Upper lobe of left lung (tissue), 6 donors: ENCODE data around the gene HSP90B1. TPM values are rescaled to one million over a fixed set of nuclear protein-coding genes. Genes with fewer than 3 reads are reported as not detected.

Experiments
- ATAC-seq, 2 donors: fragments of 200-7000 bp; cut with Tn5 transposase; one replicate each; pipeline ENCODE4 v1.9.1; 2022; ENCODE audit warnings: mild to moderate bottlenecking in 2 of 2, moderate library complexity in 2 of 2; ENCODE audit not compliant: low FRiP score in 2 of 2
- DNase-seq, 2 donors: peaks; one replicate each; pipeline ENCODE4 v3.0.0-alpha.2; 2019 to 2020
- H3K27ac ChIP-seq, 4 donors: fragments of 200-600 bp; sonication (generic); one replicate each; pipeline ENCODE4 v1.5.1; 2016 to 2019
- H3K27me3 ChIP-seq, 4 donors: fragments of 200-600 bp; sonication (generic); one replicate each; pipeline ENCODE4 v1.5.1; 2017 to 2019
- H3K36me3 ChIP-seq, 4 donors: fragments of 200-600 bp; sonication (generic); one replicate each; pipeline ENCODE4 v1.5.1; 2016 to 2019
- H3K4me1 ChIP-seq, 4 donors: fragments of 200-600 bp; sonication (generic); one replicate each; pipeline ENCODE4 v1.5.1; 2018 to 2019
- H3K4me3 ChIP-seq, 4 donors: fragments of 200-600 bp; sonication (generic); one replicate each; pipeline ENCODE4 v1.5.1; 2017 to 2019; ENCODE audit warnings: mild to moderate bottlenecking in 2 of 4, moderate library complexity in 1 of 4
- H3K9me3 ChIP-seq, 4 donors: fragments of 200-600 bp; sonication (generic); one replicate each; pipeline ENCODE4 v1.5.1; 2018 to 2019
- EP300 ChIP-seq, 4 donors: sonication (generic); formaldehyde crosslinking; IDR thresholded peaks; one replicate each; pipeline ENCODE4 v1.5.1; 2017; ENCODE audit warnings: antibody characterized with exemption in 4 of 4, control low read depth in 2 of 4
- POLR2A ChIP-seq, 4 donors: fragments of 450-650 bp; IDR thresholded peaks; one replicate each; pipeline ENCODE4 v1.5.1; 2016 to 2017; ENCODE audit warnings: antibody characterized with exemption in 4 of 4, mild to moderate bottlenecking in 2 of 4
- POLR2AphosphoS5 ChIP-seq, 2 donors: sonication (generic); formaldehyde crosslinking; IDR thresholded peaks; one replicate each; pipeline ENCODE4 v1.5.1; 2017; ENCODE audit warnings: antibody characterized with exemption in 2 of 2
- WGBS, 2 donors: methylation state at CpG; one replicate each; pipeline ENCODE4 v1.1.5; 2017 to 2018; 5-methylcytosine and 5-hydroxymethylcytosine counted together
- total RNA-seq, 6 donors: library from RNA; depleted of rRNA in 4 of 6; stranded (reverse); fragments of >200 nt in 4 of 6; gene quantifications; one replicate each; pipeline versions ENCODE4 v1.1.0 to v1.2.1, GENCODE V29; 2016 to 2021
- TF ChIP-seq, protein P1 (sequence below), 6 experiments: fragments of 450-650 bp in 4 of 6; fragments of 200-600 bp in 2 of 6; sonication (generic) in 2 of 6; IDR thresholded peaks; one replicate each; pipeline ENCODE4 v1.5.1; 2016 to 2019; ENCODE audit warnings: antibody characterized with exemption in 6 of 6
- donor health status: DM: no; HTN: no; CAD: no; lungs with moderate emphysema.
- donor health status: DM: no; HTN: yes; CAD: no; lungs with severe emphysema.

Gene HSP90B1
- total RNA-seq, 6 donors from 2014 or later: 164 to 743 (median 287) TPM

GRCh38 chr12:103973909-103974308 lies 43.7 kb downstream of the HSP90B1 start:
- H3K4me1 ChIP-seq: peaks cover 0 to 17% (median 15%) of the 10 kb centered on the region in 4 donors
- no peak overlapping the region for H3K4me3 ChIP-seq
- H3K36me3 ChIP-seq: peaks cover 11 to 24% (median 18%) of the 10 kb centered on the region in 4 donors
- DNase-seq (no peak), ATAC-seq (no peak)
- H3K9me3 ChIP-seq: no peaks in the 10 kb centered on the region
- WGBS, 2 donors: 57 to 59% methylated on average over 2 of the region's 2 CpGs
- TF ChIP-seq EP300 (IDR thresholded peaks at IDR 0.05) (no peak), POLR2AphosphoS5 (IDR thresholded peaks at IDR 0.05) (no peak), POLR2A (IDR thresholded peaks at IDR 0.05) (no peak)
- TF ChIP-seq, protein P1, sequence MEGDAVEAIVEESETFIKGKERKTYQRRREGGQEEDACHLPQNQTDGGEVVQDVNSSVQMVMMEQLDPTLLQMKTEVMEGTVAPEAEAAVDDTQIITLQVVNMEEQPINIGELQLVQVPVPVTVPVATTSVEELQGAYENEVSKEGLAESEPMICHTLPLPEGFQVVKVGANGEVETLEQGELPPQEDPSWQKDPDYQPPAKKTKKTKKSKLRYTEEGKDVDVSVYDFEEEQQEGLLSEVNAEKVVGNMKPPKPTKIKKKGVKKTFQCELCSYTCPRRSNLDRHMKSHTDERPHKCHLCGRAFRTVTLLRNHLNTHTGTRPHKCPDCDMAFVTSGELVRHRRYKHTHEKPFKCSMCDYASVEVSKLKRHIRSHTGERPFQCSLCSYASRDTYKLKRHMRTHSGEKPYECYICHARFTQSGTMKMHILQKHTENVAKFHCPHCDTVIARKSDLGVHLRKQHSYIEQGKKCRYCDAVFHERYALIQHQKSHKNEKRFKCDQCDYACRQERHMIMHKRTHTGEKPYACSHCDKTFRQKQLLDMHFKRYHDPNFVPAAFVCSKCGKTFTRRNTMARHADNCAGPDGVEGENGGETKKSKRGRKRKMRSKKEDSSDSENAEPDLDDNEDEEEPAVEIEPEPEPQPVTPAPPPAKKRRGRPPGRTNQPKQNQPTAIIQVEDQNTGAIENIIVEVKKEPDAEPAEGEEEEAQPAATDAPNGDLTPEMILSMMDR (IDR thresholded peaks at IDR 0.05): no peak
- H3K27me3 ChIP-seq: no peaks in the 10 kb centered on the region
- no peak overlapping the region for H3K27ac ChIP-seq

DNA sequence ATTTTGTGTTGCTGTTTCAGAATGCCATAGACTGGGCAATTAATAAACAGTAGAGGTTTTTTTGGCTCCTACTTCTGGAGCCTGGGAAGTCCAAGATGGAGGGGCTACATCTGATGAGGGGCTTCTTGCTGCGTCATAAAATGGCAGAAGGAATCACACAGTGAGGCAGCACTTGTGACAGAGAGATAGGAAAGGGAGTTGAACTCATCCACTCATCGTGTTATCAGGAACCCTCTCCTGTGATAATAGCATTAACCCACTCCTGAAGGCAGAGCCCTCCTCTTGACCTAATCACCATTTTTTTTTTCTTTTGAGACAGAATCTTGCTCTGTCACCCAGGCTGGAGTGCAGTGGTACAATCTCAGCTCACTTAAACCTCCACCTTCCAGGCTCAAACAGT lies 45.2 kb downstream of the HSP90B1 start:
- H3K4me3 ChIP-seq: no peak overlapping the region
- H3K27ac ChIP-seq: no peak overlapping the region
- peaks cover 11 to 33% (median 24%) of the 10 kb centered on the region in 4 donors for H3K36me3 ChIP-seq
- H3K4me1 ChIP-seq: peaks cover 0 to 14% (median 2%) of the 10 kb centered on the region in 4 donors
- no peak for TF ChIP-seq POLR2AphosphoS5 (IDR thresholded peaks at IDR 0.05)
- TF ChIP-seq POLR2A (IDR thresholded peaks at IDR 0.05): no peak
- no peak for TF ChIP-seq EP300 (IDR thresholded peaks at IDR 0.05)
- TF ChIP-seq, protein P1 (IDR thresholded peaks at IDR 0.05): no peak
- H3K27me3 ChIP-seq: no peaks in the 10 kb centered on the region
- H3K9me3 ChIP-seq: no peaks in the 10 kb centered on the region
- WGBS, 2 donors: 80 to 97% methylated on average over 2 of the region's 2 CpGs
- DNase-seq: no peak
- ATAC-seq: no peak

GRCh38 chr12:103978384-103978982 lies 48.3 kb downstream of the HSP90B1 start:
- no peaks in the 10 kb centered on the region for H3K9me3 ChIP-seq
- no peak overlapping the region for H3K27ac ChIP-seq
- TF ChIP-seq EP300 (IDR thresholded peaks at IDR 0.05) (no peak), POLR2A (IDR thresholded peaks at IDR 0.05) (no peak), POLR2AphosphoS5 (IDR thresholded peaks at IDR 0.05) (no peak)
- TF ChIP-seq, protein P1 (IDR thresholded peaks at IDR 0.05): no peak
- WGBS, 2 donors: 87 to 91% methylated on average over 4 of the region's 4 CpGs
- no peaks in the 10 kb centered on the region for H3K27me3 ChIP-seq
- no peak overlapping the region for H3K4me3 ChIP-seq
- ATAC-seq (no peak), DNase-seq (no peak)
- peaks cover 21 to 61% (median 49%) of the 10 kb centered on the region in 4 donors for H3K36me3 ChIP-seq
- peaks cover 0 to 5% (median 2%) of the 10 kb centered on the region in 4 donors for H3K4me1 ChIP-seq

DNA sequence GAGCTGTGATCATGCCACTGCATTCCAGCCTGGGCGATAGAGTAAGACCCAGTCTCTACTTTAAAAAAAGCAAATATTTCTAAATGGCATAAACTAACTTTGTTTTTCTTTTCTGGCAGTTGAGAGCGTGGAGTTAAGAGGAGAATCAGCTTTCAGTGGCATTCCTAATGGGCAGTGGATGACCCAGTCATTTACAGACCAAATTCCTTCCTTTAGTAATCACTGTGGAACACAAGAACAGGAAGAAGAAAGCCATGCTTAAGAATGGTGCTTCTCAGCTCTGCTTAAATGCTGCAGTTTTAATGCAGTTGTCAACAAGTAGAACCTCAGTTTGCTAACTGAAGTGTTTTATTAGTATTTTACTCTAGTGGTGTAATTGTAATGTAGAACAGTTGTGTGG lies 56.6 kb downstream of the HSP90B1 start:
- no peak for ATAC-seq
- DNase-seq: no peak
- Histone ChIP-seq H3K27ac (no peak overlapping the region), H3K4me1 (no peaks in the 10 kb centered on the region), H3K4me3 (no peak overlapping the region), H3K36me3 (peaks cover 41 to 68% (median 49%) of the 10 kb centered on the region in 4 donors), H3K27me3 (no peaks in the 10 kb centered on the region), H3K9me3 (no peaks in the 10 kb centered on the region)
- WGBS, 2 donors: 66 to 92% methylated on average over 2 of the region's 2 CpGs
- TF ChIP-seq EP300 (IDR thresholded peaks at IDR 0.05) (no peak), POLR2A (IDR thresholded peaks at IDR 0.05) (no peak), POLR2AphosphoS5 (IDR thresholded peaks at IDR 0.05) (no peak)
- TF ChIP-seq, protein P1 (IDR thresholded peaks at IDR 0.05): no peak

DNA sequence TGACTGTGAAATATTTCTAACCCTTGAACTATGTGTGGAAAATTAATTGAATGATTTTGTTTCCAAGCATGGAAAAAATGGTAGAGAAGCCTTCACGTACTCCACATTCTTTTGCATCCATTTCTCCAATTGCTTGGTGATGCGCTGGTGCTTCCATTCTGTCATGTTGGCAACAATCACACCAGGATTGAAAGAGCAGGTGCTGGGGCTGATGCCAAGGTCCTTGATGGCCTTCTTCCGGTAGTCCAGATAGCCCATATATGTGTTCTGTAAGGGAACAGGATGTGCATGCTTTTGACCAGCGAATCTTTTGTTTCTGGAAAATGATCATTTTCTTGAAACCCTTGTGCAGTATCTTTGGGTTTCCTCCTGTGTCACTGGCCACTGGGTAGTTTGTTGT lies 64.0 kb downstream of the HSP90B1 start:
- TF ChIP-seq, protein P1 (IDR thresholded peaks at IDR 0.05): no peak
- TF ChIP-seq POLR2A (IDR thresholded peaks at IDR 0.05) (no peak), POLR2AphosphoS5 (IDR thresholded peaks at IDR 0.05) (no peak), EP300 (IDR thresholded peaks at IDR 0.05) (no peak)
- ATAC-seq: no peak
- Histone ChIP-seq H3K27me3 (no peaks in the 10 kb centered on the region), H3K4me3 (no peak overlapping the region), H3K9me3 (no peaks in the 10 kb centered on the region), H3K27ac (no peak overlapping the region), H3K36me3 (peaks cover 0 to 10% (median 1%) of the 10 kb centered on the region in 4 donors), H3K4me1 (no peaks in the 10 kb centered on the region)
- 83 to 89% methylated on average over 4 of the region's 4 CpGs for WGBS, 2 donors
- DNase-seq: no peak
